MM.1S (cell line): ENCODE measurements around the gene LSAMP.

Source experiments
- DNase-seq: peaks from one replicate; pipeline ENCODE4 v3.0.0-alpha.2; 2015
- H2AFZ ChIP-seq: fragments of 300-600 bp; sonication (generic); 2 replicates; pipeline ENCODE4 v1.6.0; 2016; ENCODE audit warnings: antibody characterized with exemption, low read length
- H3F3A ChIP-seq: fragments of 300-600 bp; sonication (generic); 2 replicates; pipeline ENCODE4 v1.6.1; 2016; ENCODE audit warnings: mild to moderate bottlenecking, antibody characterized with exemption, low read length, moderate library complexity, mixed read lengths; ENCODE audit not compliant: insufficient read depth
- H3K27ac ChIP-seq: fragments of 300-600 bp; sonication (generic); 2 replicates; pipeline ENCODE4 v1.5.1; 2016; ENCODE audit warnings: mild to moderate bottlenecking, low read length
- H3K27me3 ChIP-seq: fragments of 300-600 bp; sonication (generic); replicated peaks from 2 replicates; pipeline ENCODE4 v1.6.0; 2016; ENCODE audit warnings: low read length; ENCODE audit not compliant: insufficient read depth
- H3K36me3 ChIP-seq: fragments of 300-600 bp; sonication (generic); replicated peaks from 2 replicates; pipeline ENCODE4 v1.6.1; 2016; ENCODE audit warnings: mild to moderate bottlenecking, low read length, mixed read lengths; ENCODE audit not compliant: insufficient read depth
- H3K4me1 ChIP-seq: fragments of 300-600 bp; sonication (generic); 2 replicates; pipeline ENCODE4 v1.6.1; 2016; ENCODE audit warnings: low read length, mixed read lengths
- H3K4me2 ChIP-seq: fragments of 300-600 bp; sonication (generic); 2 replicates; pipeline ENCODE4 v1.6.0; 2016; ENCODE audit warnings: low read depth, low read length
- H3K4me3 ChIP-seq: fragments of 300-600 bp; sonication (generic); 2 replicates; pipeline ENCODE4 v1.5.1; 2016; ENCODE audit warnings: low read length, mixed read lengths
- H3K79me2 ChIP-seq: fragments of 300-600 bp; sonication (generic); 2 replicates; pipeline ENCODE4 v1.6.1; 2016; ENCODE audit warnings: mixed run types, low read length, mixed read lengths
- H3K9ac ChIP-seq: fragments of 300-600 bp; sonication (generic); 2 replicates; pipeline ENCODE4 v1.6.1; 2016; ENCODE audit warnings: low read length, mixed read lengths
- H3K9me2 ChIP-seq: fragments of 300-600 bp; sonication (generic); replicated peaks from 2 replicates; pipeline ENCODE4 v1.6.1; 2016; ENCODE audit warnings: mild to moderate bottlenecking, low read length, mixed read lengths; ENCODE audit not compliant: insufficient read depth
- H3K9me3 ChIP-seq: fragments of 300-600 bp; sonication (generic); replicated peaks from 2 replicates; pipeline ENCODE4 v1.6.1; 2016; ENCODE audit warnings: mild to moderate bottlenecking, low read length, mixed read lengths; ENCODE audit not compliant: insufficient read depth
- H4K20me1 ChIP-seq: fragments of 300-600 bp; sonication (generic); 2 replicates; pipeline ENCODE4 v1.6.1; 2016; ENCODE audit warnings: mild to moderate bottlenecking, low read length, moderate library complexity, mixed read lengths; ENCODE audit not compliant: insufficient read depth
- CTCF ChIP-seq: fragments of 300-600 bp; sonication (generic); IDR thresholded peaks from 2 replicates; pipeline ENCODE4 v1.5.1; 2016; ENCODE audit warnings: antibody characterized with exemption, low read length, mixed read lengths
- EZH2 ChIP-seq: fragments of 300-600 bp; sonication (generic); optimal IDR thresholded peaks from 2 replicates; pipeline ENCODE3; 2017; ENCODE audit warnings: low read depth, mild to moderate bottlenecking, antibody characterized with exemption, low read length, mixed read lengths
- EZH2phosphoT487 ChIP-seq: fragments of 300-600 bp; sonication (generic); IDR thresholded peaks from 2 replicates; pipeline ENCODE4 v1.6.1; 2018; ENCODE audit warnings: antibody characterized with exemption, low read length

LSAMP gene

GRCh38 chr3:116141724-116142123, 303.6 kb downstream of the LSAMP start:
- Histone ChIP-seq H3F3A (no peaks in the 10 kb centered on the region), H3K4me3 (no peak overlapping the region), H3K27ac (no peak overlapping the region), H3K27me3 (no peaks in the 10 kb centered on the region), H3K9me3 (no peaks in the 10 kb centered on the region), H3K36me3 (no peaks in the 10 kb centered on the region), H3K4me1 (no peaks in the 10 kb centered on the region), H3K79me2 (no peaks in the 10 kb centered on the region), H3K9me2 (no peaks in the 10 kb centered on the region), H2AFZ (no peak overlapping the region), H3K9ac (no peak overlapping the region), H4K20me1 (no peaks in the 10 kb centered on the region), H3K4me2 (no peak overlapping the region)
- no peak for DNase-seq
- TF ChIP-seq EZH2 (no peak), CTCF (no peak), EZH2phosphoT487 (no peak)

DNA sequence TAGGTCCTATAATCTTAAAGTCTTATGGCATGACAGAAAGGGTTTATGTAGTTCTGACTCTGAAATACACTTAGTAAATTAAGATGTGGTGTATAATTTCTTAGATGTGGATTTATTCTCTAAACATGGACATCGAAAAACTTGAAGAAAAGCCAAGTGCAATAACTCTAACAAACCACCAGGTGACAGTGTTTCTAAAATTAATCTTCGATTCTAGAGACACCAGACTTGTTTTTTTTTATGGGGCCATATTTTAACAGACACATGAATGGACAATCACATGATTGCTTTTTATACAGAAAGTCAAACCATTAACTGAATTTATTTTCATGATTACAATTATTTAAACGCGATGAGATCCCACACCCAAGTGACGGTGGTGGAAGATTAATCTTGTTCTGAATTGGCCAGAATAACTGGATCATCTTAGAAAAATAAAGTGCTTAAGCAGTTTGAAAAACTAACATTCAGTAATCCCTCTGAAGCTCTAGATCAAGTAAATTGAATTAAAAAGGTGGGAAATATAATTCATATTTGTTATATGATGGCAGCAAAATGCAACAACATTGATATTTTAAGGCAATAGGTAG, 305.1 kb downstream of the LSAMP start:
- Histone ChIP-seq H3K9me3 (no peaks in the 10 kb centered on the region), H3K4me2 (no peak overlapping the region), H3K9me2 (no peaks in the 10 kb centered on the region), H3K27ac (no peak overlapping the region), H3K9ac (no peak overlapping the region), H4K20me1 (no peaks in the 10 kb centered on the region), H3K36me3 (no peaks in the 10 kb centered on the region), H3K4me1 (no peaks in the 10 kb centered on the region), H3F3A (no peaks in the 10 kb centered on the region), H2AFZ (no peak overlapping the region), H3K27me3 (no peaks in the 10 kb centered on the region), H3K4me3 (no peak overlapping the region), H3K79me2 (no peaks in the 10 kb centered on the region)
- TF ChIP-seq EZH2phosphoT487 (no peak), CTCF (peak; percentile 89), EZH2 (no peak)
- DNase-seq, result peak; percentile 49

DNA sequence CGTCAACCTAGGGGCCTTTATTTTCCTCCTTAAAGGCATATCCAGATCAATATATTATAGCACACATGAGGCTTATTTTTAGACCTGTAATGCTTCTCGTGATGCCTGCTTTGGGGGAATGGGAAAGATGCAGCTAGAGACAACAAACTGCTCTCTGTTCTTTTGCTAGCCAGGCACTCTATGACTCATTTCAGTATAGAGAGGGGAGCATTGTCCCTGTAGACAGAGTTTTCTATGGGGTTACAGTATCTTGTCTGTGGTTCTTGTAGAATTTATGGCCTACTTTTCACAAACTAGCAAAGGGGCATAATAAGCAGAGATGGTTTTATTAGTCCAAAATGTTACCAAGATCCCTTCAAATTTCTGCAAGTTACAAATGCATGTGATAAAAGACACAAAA, 305.6 kb downstream of the LSAMP start:
- Histone ChIP-seq H3K27me3 (no peaks in the 10 kb centered on the region), H3K27ac (no peak overlapping the region), H3K4me2 (no peak overlapping the region), H3K9ac (no peak overlapping the region), H3K79me2 (no peaks in the 10 kb centered on the region), H3K4me1 (no peaks in the 10 kb centered on the region), H3K36me3 (no peaks in the 10 kb centered on the region), H3K4me3 (no peak overlapping the region), H3K9me2 (no peaks in the 10 kb centered on the region), H3K9me3 (no peaks in the 10 kb centered on the region), H4K20me1 (no peaks in the 10 kb centered on the region), H3F3A (no peaks in the 10 kb centered on the region), H2AFZ (no peak overlapping the region)
- no peak for DNase-seq
- TF ChIP-seq EZH2phosphoT487, result no peak

- Histone ChIP-seq H3K4me1 (no peaks in the 10 kb centered on the region), H3K9me3 (no peaks in the 10 kb centered on the region), H3K4me3 (no peak overlapping the region), H3K79me2 (no peaks in the 10 kb centered on the region), H3F3A (no peaks in the 10 kb centered on the region), H3K4me2 (no peak overlapping the region), H3K9me2 (no peaks in the 10 kb centered on the region), H3K9ac (no peak overlapping the region), H2AFZ (no peak overlapping the region), H3K27ac (no peak overlapping the region), H3K36me3 (no peaks in the 10 kb centered on the region), H3K27me3 (no peaks in the 10 kb centered on the region), H4K20me1 (no peaks in the 10 kb centered on the region)
- TF ChIP-seq CTCF (no peak), EZH2phosphoT487 (no peak), EZH2 (no peak)
- no peak for DNase-seq
Measured at GRCh38 chr3:116135457-116136085, 309.7 kb downstream of the LSAMP start.
